CD4-positive, alpha-beta T cell (primary cell): ENCODE results near the gene CYTH4. TPM values are rescaled to one million over a fixed set of nuclear protein-coding genes. Genes with fewer than 3 reads are reported as not detected.
"Not testable (repeated sequence)": the region's sequence is repeated elsewhere in the genome, so short reads cannot be mapped to it uniquely, and the experiment has no call there.

Experiments
- ATAC-seq: fragments of 200-7000 bp; cut with Tn5 transposase; one replicate; pipeline ENCODE4 v1.10.0; 2022; ENCODE audit warnings: mild to moderate bottlenecking; ENCODE audit not compliant: poor library complexity
- CTCF ChIA-PET: fragments of 350-600 bp; sonication (Branson Sonifier 250); formaldehyde crosslinking; loops from one replicate; lab custom pipeline; 2021; ENCODE audit warnings: antibody characterized with exemption, inconsistent platforms; lab: Charles Lee
- POLR2A ChIA-PET: fragments of 350-600 bp; sonication (Branson Sonifier 250); formaldehyde crosslinking; loops from one replicate; lab custom pipeline; 2021; ENCODE audit warnings: antibody characterized with exemption, inconsistent platforms; lab: Charles Lee
- DNase-seq, 14 experiments: peaks; one replicate each; pipeline ENCODE4 v3.0.0-alpha.2; 2013 to 2020; ENCODE audit warnings: mixed read lengths in 2 of 14
- H3K27ac ChIP-seq, 2 donors: one replicate each; pipeline versions ENCODE4 v1.5.1 to v1.7.0; 2013; ENCODE audit warnings: low read length in 2 of 2, low read depth in 1 of 2, mild to moderate bottlenecking in 1 of 2
- H3K27me3 ChIP-seq, 2 experiments: 1 replicate in 1 of 2; 2 replicates in 1 of 2; pipeline versions ENCODE4 v1.6.1 to v1.7.0; 2013; ENCODE audit warnings: low read length in 2 of 2, control low read depth in 1 of 2, mild to moderate bottlenecking in 1 of 2, moderate library complexity in 1 of 2; ENCODE audit not compliant: insufficient read depth in 2 of 2, control insufficient read depth in 1 of 2
- H3K36me3 ChIP-seq: one replicate; pipeline ENCODE4 v1.6.1; 2013; ENCODE audit warnings: low read length, control low read depth; ENCODE audit not compliant: insufficient read depth
- H3K4me1 ChIP-seq: one replicate; pipeline ENCODE4 v1.6.1; 2013; ENCODE audit warnings: low read length, control low read depth; ENCODE audit not compliant: insufficient read depth
- H3K4me3 ChIP-seq: one replicate; pipeline ENCODE4 v1.5.1; 2013; ENCODE audit warnings: mild to moderate bottlenecking, low read length, moderate library complexity
- H3K9me3 ChIP-seq, 2 experiments: 1 replicate in 1 of 2; 2 replicates in 1 of 2; pipeline versions ENCODE4 v1.6.1 to v1.7.0; 2013; ENCODE audit warnings: low read length in 2 of 2, mild to moderate bottlenecking in 2 of 2, control low read depth in 1 of 2, moderate library complexity in 1 of 2; ENCODE audit not compliant: control insufficient read depth in 1 of 2, insufficient read depth in 1 of 2
- H3K27ac Mint-ChIP-seq: one replicate; pipeline ENCODE4 v1.8.0; 2020; ENCODE audit warnings: mixed read lengths
- H3K27me3 Mint-ChIP-seq: one replicate; pipeline ENCODE4 v1.8.0; 2021; ENCODE audit warnings: mixed read lengths
- H3K36me3 Mint-ChIP-seq: one replicate; pipeline ENCODE4 v1.8.0; 2021; ENCODE audit warnings: low read depth, mixed read lengths
- H3K4me1 Mint-ChIP-seq: one replicate; pipeline ENCODE4 v1.8.0; 2021; ENCODE audit warnings: low read depth, mixed read lengths
- H3K4me3 Mint-ChIP-seq: one replicate; pipeline ENCODE4 v1.8.0; 2020; ENCODE audit warnings: mild to moderate bottlenecking, mixed read lengths
- H3K9me3 Mint-ChIP-seq: one replicate; pipeline ENCODE4 v1.8.0; 2020; ENCODE audit warnings: mixed read lengths
- CTCF ChIP-seq: fragments of 200-600 bp; IDR thresholded peaks from one replicate; pipeline ENCODE4 v1.8.0; 2022; ENCODE audit warnings: antibody characterized with exemption, mild to moderate bottlenecking
- intact Hi-C, 2 experiments: fragments of 100-400 bp; cut with DNase I in 1 of 2; cut with micrococcal nuclease in 1 of 2; formaldehyde crosslinking; loops; one replicate each; pipeline versions ENCODE4 v1.15.1 to v1.9.0; 2023 to 2025; cut with DNase I, micrococcal nuclease
- total RNA-seq, 174 experiments: library from RNA in 2 of 174; stranded (reverse) in 2 of 174; gene quantifications; one replicate each; pipeline ENCODE4 v1.2.3 and lab custom pipeline; 2021 to 2026

Gene CYTH4
- total RNA-seq, 2 experiments from 2014 or later, result 134 to 138 TPM

GRCh38 chr22:37325039-37325395 is 42.7 kb downstream of the CYTH4 start:
- H3K9me3 ChIP-seq, result peaks cover 0 to 10% of the 10 kb centered on the region in 2 experiments
- intact Hi-C loops, result no loop called here
- ATAC-seq (no peak), DNase-seq (no peak)
- Mint-ChIP-seq H3K27ac (no peak overlapping the region), H3K4me1 (no peaks in the 10 kb centered on the region), H3K4me3 (no peak overlapping the region), H3K27me3 (peaks cover 51% of the 10 kb centered on the region), H3K9me3 (no peaks in the 10 kb centered on the region), H3K36me3 (no peaks in the 10 kb centered on the region)
- CTCF ChIA-PET, result no interaction called here
- peaks cover 11% of the 10 kb centered on the region for H3K4me1 ChIP-seq
- TF ChIP-seq CTCF, result no peak
- H3K4me3 ChIP-seq, result no peak overlapping the region
- no peak overlapping the region for H3K27ac ChIP-seq
- H3K27me3 ChIP-seq, result peaks cover 35 to 36% of the 10 kb centered on the region in 2 experiments
- H3K36me3 ChIP-seq, result no peaks in the 10 kb centered on the region
- POLR2A ChIA-PET, result interaction anchor here (1.2 to 1.3 kb wide), 2 partner anchors 39 to 99 kb away, joined by 3 to 4 read pairs; no protein-coding TSS in a partner anchor

DNA sequence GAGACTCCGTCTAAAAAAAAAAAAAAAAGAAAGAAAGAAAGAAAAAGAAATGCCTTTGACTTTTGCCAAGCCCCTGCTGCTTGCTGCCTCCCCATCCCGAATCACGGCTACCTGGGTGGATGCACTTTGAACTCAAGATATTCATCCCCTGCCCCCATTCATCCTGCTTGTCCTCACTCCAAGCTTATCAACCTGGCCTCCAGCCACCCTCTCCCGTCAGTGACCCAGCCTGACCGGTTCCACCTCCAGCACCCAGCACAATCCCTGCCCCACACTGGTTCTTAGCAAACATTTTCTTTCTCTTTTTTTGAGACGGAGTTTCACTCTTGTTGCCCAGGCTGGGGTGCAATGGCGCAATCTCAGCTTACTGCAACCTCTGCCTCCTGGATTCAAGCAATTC is 44.4 kb downstream of the CYTH4 start:
- H3K36me3 ChIP-seq, result no peaks in the 10 kb centered on the region
- Mint-ChIP-seq H3K27me3 (peaks cover 65% of the 10 kb centered on the region), H3K9me3 (no peaks in the 10 kb centered on the region), H3K4me1 (no peaks in the 10 kb centered on the region), H3K4me3 (no peak overlapping the region), H3K36me3 (no peaks in the 10 kb centered on the region), H3K27ac (no peak overlapping the region)
- H3K9me3 ChIP-seq, result peaks cover 0 to 10% of the 10 kb centered on the region in 2 experiments
- H3K27me3 ChIP-seq, result peaks cover 41 to 43% of the 10 kb centered on the region in 2 experiments
- ATAC-seq, result no peak
- no peak for TF ChIP-seq CTCF
- intact Hi-C loops, result no loop called here
- H3K4me3 ChIP-seq, result no peak overlapping the region
- ChIA-PET CTCF (no interaction called here), POLR2A (no interaction called here)
- no peak overlapping the region for H3K27ac ChIP-seq
- no peak for DNase-seq
- H3K4me1 ChIP-seq, result peaks cover 11% of the 10 kb centered on the region

DNA sequence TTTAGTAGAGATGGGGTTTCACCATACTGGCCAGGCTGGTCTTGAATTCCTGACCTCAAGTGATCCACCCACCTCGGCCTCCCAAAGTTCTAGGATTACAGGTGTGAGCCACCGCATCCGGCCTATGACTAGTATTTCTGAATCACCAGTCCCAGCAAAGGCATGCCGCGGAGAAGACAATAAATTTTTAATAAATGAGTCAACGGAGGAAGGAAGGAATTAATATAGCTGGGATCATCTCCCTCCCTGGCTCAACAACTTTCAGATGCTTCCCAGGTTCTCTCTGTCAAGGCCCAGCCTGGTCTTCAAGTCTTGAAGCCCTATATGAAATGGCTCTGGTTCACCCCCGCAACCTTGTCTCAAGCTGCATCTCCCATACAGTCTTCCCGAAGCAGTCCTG is 45.7 kb downstream of the CYTH4 start:
- H3K9me3 ChIP-seq, result peaks cover 0 to 14% of the 10 kb centered on the region in 2 experiments
- no peak for DNase-seq
- no peaks in the 10 kb centered on the region for H3K9me3 Mint-ChIP-seq
- H3K36me3 ChIP-seq, result no peaks in the 10 kb centered on the region
- H3K4me3 Mint-ChIP-seq, result no peak overlapping the region
- no peak for TF ChIP-seq CTCF
- no peaks in the 10 kb centered on the region for H3K4me1 Mint-ChIP-seq
- no peaks in the 10 kb centered on the region for H3K36me3 Mint-ChIP-seq
- H3K27ac Mint-ChIP-seq, result no peak overlapping the region
- peaks cover 48 to 54% of the 10 kb centered on the region in 2 experiments for H3K27me3 ChIP-seq
- H3K27ac ChIP-seq, result no peak overlapping the region
- intact Hi-C loops, result no loop called here
- peaks cover 11% of the 10 kb centered on the region for H3K4me1 ChIP-seq
- no peak overlapping the region for H3K4me3 ChIP-seq
- POLR2A ChIA-PET, result no interaction called here
- H3K27me3 Mint-ChIP-seq, result peaks cover 77% of the 10 kb centered on the region
- CTCF ChIA-PET, result no interaction called here
- no peak for ATAC-seq

DNA sequence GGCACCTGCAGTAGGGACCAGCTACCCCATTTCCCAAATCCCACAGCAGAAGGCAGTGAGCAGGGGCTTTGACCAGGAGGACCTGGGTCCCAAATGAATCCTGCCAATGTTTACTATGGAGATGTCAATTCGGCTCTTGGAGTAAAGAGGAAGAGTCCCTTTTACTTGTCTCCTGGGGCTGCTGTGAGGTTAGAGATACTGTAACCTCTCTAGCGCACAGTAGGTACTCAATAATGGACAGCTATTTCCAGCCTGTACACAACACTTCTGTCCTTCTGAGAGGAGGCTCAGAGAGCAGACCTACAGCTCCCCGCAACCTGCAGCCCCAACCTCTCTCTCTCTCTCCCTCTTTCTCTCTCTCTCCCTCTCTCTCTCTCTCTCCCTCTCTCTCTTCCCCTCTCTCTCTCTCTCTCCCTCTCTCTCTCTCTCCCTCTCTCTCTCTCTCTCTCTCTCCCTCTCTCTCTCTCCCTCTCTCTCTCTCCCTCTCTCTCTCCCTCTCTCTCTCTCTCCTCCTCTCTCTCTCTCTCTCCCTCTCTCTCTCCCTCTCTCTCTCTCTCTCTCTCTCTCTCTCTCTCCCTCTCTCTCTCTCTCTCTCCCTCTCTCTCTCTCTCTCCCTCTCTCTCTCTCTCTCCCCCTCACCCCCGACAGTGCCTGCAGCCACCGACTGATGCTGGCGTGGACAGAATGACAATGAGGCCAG is 46.4 kb downstream of the CYTH4 start:
- H3K36me3 ChIP-seq, intact Hi-C loops, H3K36me3 Mint-ChIP-seq, ATAC-seq, H3K27ac Mint-ChIP-seq, DNase-seq, H3K27ac ChIP-seq, H3K4me3 ChIP-seq, H3K4me1 Mint-ChIP-seq, CTCF ChIA-PET, H3K4me3 Mint-ChIP-seq, H3K9me3 Mint-ChIP-seq, POLR2A ChIA-PET: not testable (repeated sequence)
- peaks cover 78% of the 10 kb centered on the region for H3K27me3 Mint-ChIP-seq
- H3K9me3 ChIP-seq, result peaks cover 0 to 15% of the 10 kb centered on the region in 2 experiments
- peaks cover 49 to 52% of the 10 kb centered on the region in 2 experiments for H3K27me3 ChIP-seq
- peaks cover 11% of the 10 kb centered on the region for H3K4me1 ChIP-seq
